HepG2 (cell line): ENCODE data around the gene AGTRAP. TPM values are rescaled to one million over a fixed set of nuclear protein-coding genes. Genes with fewer than 3 reads are reported as not detected.

Source experiments
- ARNT ChIP-seq: fragments of 450-650 bp; IDR thresholded peaks from 2 replicates; pipeline ENCODE4 v1.6.1; 2017
- FOXA1 ChIP-seq, 2 experiments: fragments of 450-650 bp in 1 of 2; sonication (generic) in 1 of 2; formaldehyde crosslinking in 1 of 2; IDR thresholded peaks; 2 replicates each; pipeline versions ENCODE4 v1.4.0 to v1.6.1; 2016 to 2020; ENCODE audit warnings: missing genetic modification reagents in 1 of 2
- HDAC6 ChIP-seq: fragments of 200-600 bp; sonication (generic); IDR thresholded peaks from 2 replicates; pipeline ENCODE4 v1.7.0; 2017; ENCODE audit warnings: mild to moderate bottlenecking, antibody characterized with exemption, low read length, low read depth
- ISX ChIP-seq: sonication (generic); formaldehyde crosslinking; conservative IDR thresholded peaks from 2 replicates; pipeline ENCODE4 v1.5.0; 2020; ENCODE audit warnings: missing genetic modification reagents
- KDM3A ChIP-seq: IDR thresholded peaks from 2 replicates; pipeline ENCODE4 v1.6.1; 2018; ENCODE audit warnings: low read depth, missing compliant biosample characterization
- MXD1 ChIP-seq: sonication (generic); formaldehyde crosslinking; IDR thresholded peaks from 2 replicates; pipeline ENCODE4 v1.4.0; 2020; ENCODE audit warnings: mild to moderate bottlenecking, missing genetic modification reagents
- NONO ChIP-seq, 2 experiments: fragments of 450-650 bp in 1 of 2; sonication (generic) in 1 of 2; formaldehyde crosslinking in 1 of 2; IDR thresholded peaks in 1 of 2; conservative IDR thresholded peaks in 1 of 2; 2 replicates each; pipeline versions ENCODE4 v1.6.1 to v1.8.0; 2017 to 2022; ENCODE audit warnings: mild to moderate bottlenecking in 1 of 2, missing genetic modification reagents in 1 of 2, moderate library complexity in 1 of 2
- PRPF4 ChIP-seq: fragments of 200-400 bp; formaldehyde crosslinking; IDR thresholded peaks from 2 replicates; pipeline ENCODE4 v1.6.1; 2016; ENCODE audit warnings: low read length, low read depth; ENCODE audit not compliant: poor library complexity, severe bottlenecking
- SATB2 ChIP-seq: sonication (generic); formaldehyde crosslinking; IDR thresholded peaks from 2 replicates; pipeline ENCODE4 v1.5.0; 2020; ENCODE audit warnings: missing genetic modification reagents
- TCF7L2 ChIP-seq: IDR thresholded peaks from 2 replicates; pipeline ENCODE4 v1.6.1; 2011; ENCODE audit warnings: mild to moderate bottlenecking, low read depth, low read length, moderate library complexity
- TRIM22 ChIP-seq: fragments of 450-650 bp; IDR thresholded peaks from 2 replicates; pipeline ENCODE4 v1.6.1; 2017
- U2AF2 ChIP-seq: fragments of 200-400 bp; formaldehyde crosslinking; IDR thresholded peaks from 2 replicates; pipeline ENCODE4 v1.6.1; 2017; ENCODE audit warnings: low read depth, mild to moderate bottlenecking, low read length
- USF2 ChIP-seq, 2 experiments: sonication (generic) in 1 of 2; formaldehyde crosslinking in 1 of 2; IDR thresholded peaks; 2 replicates each; pipeline versions ENCODE4 v1.5.1 to v1.6.1; 2011 to 2020; ENCODE audit warnings: borderline replicate concordance in 1 of 2, low read depth in 1 of 2, low read length in 1 of 2, mild to moderate bottlenecking in 1 of 2, missing genetic modification reagents in 1 of 2, moderate library complexity in 1 of 2
- ZFY ChIP-seq: sonication (generic); formaldehyde crosslinking; IDR thresholded peaks from 2 replicates; pipeline ENCODE4 v1.4.0; 2020; ENCODE audit warnings: missing genetic modification reagents
- ZGPAT ChIP-seq: IDR thresholded peaks from 2 replicates; pipeline ENCODE4 v1.6.1; 2016; ENCODE audit warnings: mild to moderate bottlenecking
- ZNF138 ChIP-seq: sonication (generic); formaldehyde crosslinking; IDR thresholded peaks from 2 replicates; pipeline ENCODE4 v1.5.0; 2020; ENCODE audit warnings: mild to moderate bottlenecking, low read depth, missing genetic modification reagents
- ZNF282 ChIP-seq: fragments of 450-650 bp; IDR thresholded peaks from 2 replicates; pipeline ENCODE4 v1.6.1; 2018; ENCODE audit not compliant: partially characterized antibody
- ZNF577 ChIP-seq: sonication (generic); formaldehyde crosslinking; IDR thresholded peaks from 2 replicates; pipeline ENCODE4 v1.4.0; 2020; ENCODE audit warnings: mild to moderate bottlenecking, low read depth, missing genetic modification reagents, borderline replicate concordance
- ZNF644 ChIP-seq: IDR thresholded peaks from 2 replicates; pipeline ENCODE4 v1.6.1; 2016; ENCODE audit warnings: low read depth
- polyA plus RNA-seq, 8 experiments: library from polyadenylated mRNA; depleted of rRNA in 3 of 8; stranded (reverse) in 7 of 8; unstranded in 1 of 8; fragments of >200 nt; fragmentation: Illumina TruSeq in 4 of 8; extraction: Trizol in 4 of 8; gene quantifications; 2 replicates each; pipeline versions ENCODE4 v1.2.1 to v1.2.3, GENCODE V29; 2011 to 2016; ENCODE audit warnings: low read depth in 4 of 8, missing spikeins in 1 of 8, mixed read lengths in 1 of 8; ENCODE audit not compliant: insufficient read depth in 1 of 8
- total RNA-seq, 5 experiments: library from RNA; depleted of rRNA; stranded (reverse); fragments of >200 nt; fragmentation: Illumina TruSeq; extraction: Trizol; gene quantifications; 2 replicates each; pipeline ENCODE4 v1.2.3, GENCODE V29; 2016; ENCODE audit warnings: low read depth in 1 of 5

AGTRAP gene
- total and polyA plus RNA-seq, 2 of the 13 experiments (the other 11 are each of a cell fraction or from before 2014, with no cell fraction given): 28.3 to 32.0 TPM

GRCh38 chr1:11784993-11785769, 49.2 kb downstream of the AGTRAP start (continued):
- peak; percentile 60; the same call in 1 of the 2 replicates for TF ChIP-seq KDM3A (CRISPR knock-in tag)
- TF ChIP-seq PRPF4: no peak
- no peak for TF ChIP-seq U2AF2
- TF ChIP-seq HDAC6: no peak
- TF ChIP-seq ISX (CRISPR knock-in tag): no peak
- TF ChIP-seq TCF7L2: no peak
- TF ChIP-seq NONO (IDR thresholded peaks at IDR 0.05): no peak
- peak; percentile 67; the same call in 1 of the 2 replicates for TF ChIP-seq NONO (CRISPR knock-in tag; conservative IDR thresholded peaks at IDR 0.05)
- no peak for TF ChIP-seq ZNF644
- no peak for TF ChIP-seq TRIM22
- TF ChIP-seq USF2 (IDR thresholded peaks at IDR 0.05; ENCODE audit: low read depth, low read length): no peak
- TF ChIP-seq USF2 (CRISPR knock-in tag; IDR thresholded peaks at IDR 0.05; ENCODE audit: borderline replicate concordance): no peak
- no peak for TF ChIP-seq ARNT
- no peak for TF ChIP-seq FOXA1 (IDR thresholded peaks at IDR 0.05)
- TF ChIP-seq FOXA1 (CRISPR knock-in tag; IDR thresholded peaks at IDR 0.05): no peak
- no peak for TF ChIP-seq SATB2 (CRISPR knock-in tag)
- TF ChIP-seq ZFY (CRISPR knock-in tag): peak; percentile 30; the same call in 1 of the 2 replicates
- no peak for TF ChIP-seq ZNF282
- TF ChIP-seq MXD1 (CRISPR knock-in tag): 0 out of 2 replicates have a peak, but pooled peaks have one; percentile 63
- TF ChIP-seq ZNF138 (CRISPR knock-in tag): no peak
- TF ChIP-seq ZNF577 (CRISPR knock-in tag): no peak
- peak; percentile 66; the same call in 1 of the 2 replicates for TF ChIP-seq ZGPAT (CRISPR knock-in tag)
